Activated CD4-positive, alpha-beta T cell treated with anti-CD3 and anti-CD28 coated beads for 24 hours (primary cell): ENCODE results near the gene GSTA5.
"Not testable (repeated sequence)": the region's sequence is repeated elsewhere in the genome, so short reads cannot be mapped to it uniquely, and the experiment has no call there.

ENCODE experiments used
- DNase-seq, 2 donors: peaks; one replicate each; pipeline ENCODE4 v3.0.0-alpha.2; 2020; ENCODE audit warnings: low read depth in 2 of 2

Gene GSTA5

GRCh38 chr6:52834481-52834880 lies 6.1 kb downstream of the GSTA5 start:
- DNase-seq = no peak

GRCh38 chr6:52830869-52831268 lies 9.7 kb downstream of the GSTA5 start:
- DNase-seq = not testable (repeated sequence)

DNA sequence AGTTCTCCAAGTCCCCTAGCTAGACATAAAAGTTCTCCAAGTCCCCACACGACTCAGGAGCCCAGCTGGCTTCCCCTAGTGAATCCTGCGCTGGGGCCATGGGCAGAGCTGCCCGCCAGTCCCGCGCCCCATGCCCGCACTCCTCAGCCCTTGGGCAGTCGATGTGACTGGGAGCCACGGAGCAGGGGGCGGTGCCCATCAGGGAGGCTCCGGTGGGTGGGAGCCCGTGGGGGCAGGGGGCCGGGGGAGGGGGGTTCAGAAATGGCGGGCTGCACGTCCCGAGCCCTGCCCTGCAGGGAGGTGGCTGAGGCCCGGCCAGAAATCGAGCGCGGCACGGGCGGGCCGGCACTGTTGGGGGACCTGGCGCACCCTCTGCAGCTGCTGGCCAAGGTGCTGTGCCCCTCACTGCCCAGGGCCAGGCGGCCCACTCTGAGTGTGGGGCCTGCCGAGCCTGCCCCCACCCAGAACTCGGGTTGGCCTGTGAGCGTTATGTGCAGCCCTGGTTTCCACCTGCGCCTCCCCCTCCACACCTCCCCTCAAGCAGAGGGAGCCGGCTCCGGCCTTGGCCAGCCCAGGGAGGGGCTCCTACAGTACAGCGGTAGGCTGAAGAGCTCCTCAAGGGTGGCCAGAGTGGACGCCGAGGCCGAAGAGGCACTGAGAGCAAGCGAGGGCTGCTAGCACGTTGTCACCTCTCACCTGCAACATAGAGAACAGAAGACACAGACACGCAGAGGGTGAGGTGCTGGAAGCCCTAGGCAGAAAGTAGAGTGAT lies 11.4 kb downstream of the GSTA5 start:
- DNase-seq = no peak

DNA sequence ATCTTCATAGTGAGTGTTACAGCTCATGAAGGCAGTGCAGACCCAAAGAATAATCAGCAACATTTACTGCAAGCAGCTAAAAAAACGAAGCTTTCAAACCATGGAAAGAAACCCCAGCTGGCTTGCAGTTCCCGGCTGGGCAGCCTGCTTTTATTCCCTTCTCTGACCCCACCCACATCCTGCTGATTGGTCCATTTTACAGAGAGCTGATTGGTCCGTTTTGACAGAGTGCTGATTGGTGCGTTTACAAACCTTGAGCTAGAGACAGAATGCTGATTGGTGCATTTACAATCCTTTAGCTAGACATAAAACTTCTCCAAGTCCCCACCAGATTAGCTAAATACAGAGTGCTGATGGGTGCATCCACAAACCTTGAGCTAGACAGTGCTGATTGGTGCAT lies 12.0 kb downstream of the GSTA5 start:
- not testable (repeated sequence) for DNase-seq

- DNase-seq = not testable (repeated sequence)
Measured at GRCh38 chr6:52827073-52827783, 13.4 kb downstream of the GSTA5 start.

GRCh38 chr6:52826513-52826912 lies 14.1 kb downstream of the GSTA5 start:
- no peak for DNase-seq

DNA sequence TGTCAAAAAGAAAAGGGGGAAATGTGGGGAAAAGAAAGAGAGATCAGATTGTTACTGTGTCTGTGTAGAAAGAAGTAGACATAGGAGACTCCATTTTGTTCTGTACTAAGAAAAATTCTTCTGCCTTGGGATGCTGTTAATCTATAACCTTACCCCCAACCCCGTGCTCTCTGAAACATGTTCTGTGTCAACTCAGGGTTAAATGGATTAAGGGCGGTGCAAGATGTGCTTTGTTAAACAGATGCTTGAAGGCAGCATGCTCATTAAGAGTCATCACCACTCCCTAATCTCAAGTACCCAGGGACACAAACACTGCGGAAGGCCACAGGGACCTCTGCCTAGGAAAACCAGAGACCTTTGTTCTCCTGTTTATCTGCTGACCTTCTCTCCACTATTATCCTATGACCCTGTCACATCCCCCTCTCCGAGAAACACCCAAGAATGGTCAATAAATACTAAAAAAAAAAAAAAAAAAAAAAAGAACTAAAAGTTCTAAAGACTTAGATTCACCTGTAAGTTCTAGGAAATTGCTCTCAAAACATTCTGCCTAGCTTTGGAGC lies 14.6 kb downstream of the GSTA5 start:
- not testable (repeated sequence) for DNase-seq

- not testable (repeated sequence) for DNase-seq
Measured at GRCh38 chr6:52825270-52825793, 15.3 kb downstream of the GSTA5 start.

- DNase-seq = no peak
Measured at GRCh38 chr6:52821842-52822241, 18.8 kb downstream of the GSTA5 start.

GRCh38 chr6:52820198-52820597 lies 20.4 kb downstream of the GSTA5 start:
- DNase-seq = no peak

GRCh38 chr6:52815167-52816092 lies 25.2 kb downstream of the GSTA5 start:
- DNase-seq = peak; percentile 4 to 28

- DNase-seq = not testable (repeated sequence)
Measured at GRCh38 chr6:52814545-52814944, 26.1 kb downstream of the GSTA5 start.

DNA sequence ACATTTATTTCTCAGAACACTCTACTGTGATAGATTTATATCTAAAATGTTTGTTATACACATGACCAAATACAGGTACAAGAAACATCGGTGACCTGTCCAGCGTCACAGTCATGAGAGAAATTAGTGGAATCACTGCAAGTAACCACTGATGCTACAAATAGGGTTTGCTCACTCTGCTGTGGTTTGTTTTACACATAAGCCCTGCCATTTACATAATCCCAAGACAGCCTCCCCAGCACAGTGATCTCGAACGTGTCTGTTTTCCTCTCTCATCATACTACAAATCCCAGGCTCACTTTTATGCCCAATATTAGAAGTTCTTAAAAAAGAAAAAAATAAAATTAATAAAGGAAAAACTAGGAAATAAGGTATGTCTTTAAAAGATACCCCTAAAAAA lies 30.8 kb downstream of the GSTA5 start:
- DNase-seq = not testable (repeated sequence)

DNA sequence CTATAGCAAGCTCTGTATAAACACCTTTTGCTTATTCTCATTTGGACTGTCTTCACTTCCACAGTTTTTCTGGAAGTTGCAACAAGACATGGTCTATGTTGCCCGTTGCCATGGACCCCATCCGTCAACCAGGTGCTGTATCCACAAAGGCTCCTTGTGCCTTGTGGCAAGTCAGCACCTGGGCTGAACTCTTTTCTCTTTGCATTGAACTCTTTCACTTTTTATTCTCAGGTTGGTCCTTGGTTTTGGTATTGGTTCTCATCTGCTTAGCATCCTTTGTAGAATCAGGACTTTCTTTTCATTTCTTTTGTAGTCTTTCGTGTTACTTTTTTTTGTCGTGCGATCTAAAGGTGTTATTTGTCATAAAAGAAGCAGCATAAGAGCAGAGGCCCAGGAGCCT lies 32.0 kb downstream of the GSTA5 start:
- DNase-seq = no peak

- DNase-seq = not testable (repeated sequence)
Measured at GRCh38 chr6:52803668-52804255, 36.9 kb downstream of the GSTA5 start, which contains the start of gene GSTA1. TSS of gene GSTA1 (minus strand) at chr6:52803816. CDS start at chr6:52799267, 4,549 bp downstream.

GRCh38 chr6:52802806-52803205 lies 37.8 kb downstream of the GSTA5 start:
- no peak for DNase-seq

- no peak for DNase-seq
Measured at GRCh38 chr6:52801188-52801841, 39.3 kb downstream of the GSTA5 start.

GRCh38 chr6:52799272-52799671 lies 41.3 kb downstream of the GSTA5 start:
- DNase-seq = not testable (repeated sequence)

DNA sequence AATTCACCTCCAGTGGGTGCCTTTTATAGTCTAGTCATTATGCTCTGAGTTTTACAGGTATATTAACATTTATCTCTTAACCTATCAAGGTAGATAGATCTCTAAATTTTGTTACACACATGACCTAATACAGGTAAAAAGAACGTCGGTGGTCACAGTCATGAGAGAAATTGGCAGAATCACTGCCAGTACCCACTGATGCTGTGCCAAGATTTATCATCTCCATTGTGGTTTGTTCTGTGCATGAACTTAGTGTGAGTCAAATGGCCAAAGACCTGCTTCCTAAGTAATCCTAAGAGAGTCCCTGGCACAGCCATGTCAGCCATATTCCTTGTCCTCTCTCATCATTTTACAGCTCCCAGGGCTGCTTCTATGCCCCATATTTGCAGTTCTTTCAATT lies 46.2 kb downstream of the GSTA5 start:
- not testable (repeated sequence) for DNase-seq

DNA sequence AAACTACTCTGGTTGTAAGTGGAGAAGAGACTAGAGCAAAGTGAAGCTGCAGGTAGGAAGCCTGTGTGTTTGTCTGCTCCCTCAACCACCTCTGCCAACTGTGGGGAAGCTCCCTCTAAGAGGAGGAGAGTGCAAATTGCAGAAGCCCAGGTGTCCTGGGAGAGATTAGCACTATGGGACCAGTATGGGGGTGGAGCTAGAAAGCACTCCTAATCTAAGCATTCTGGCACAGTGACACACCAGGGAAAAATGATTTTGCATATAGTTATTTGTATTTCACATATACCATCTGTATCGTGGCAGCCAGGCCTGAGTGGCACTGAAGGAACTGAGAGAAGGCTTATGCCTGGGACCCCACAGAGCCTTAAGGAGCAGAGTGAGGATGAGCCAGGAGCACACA lies 49.8 kb downstream of the GSTA5 start:
- DNase-seq = no peak
